HepG2 (cell line): Measurements from ENCODE around the gene MYL1. TPM values are rescaled to one million over a fixed set of nuclear protein-coding genes. Genes with fewer than 3 reads are reported as not detected.

Experiments
- ATAC-seq: fragments of 200-7000 bp; cut with Tn5 transposase; 3 replicates; pipeline ENCODE4 v1.9.1; 2020; ENCODE audit warnings: mild to moderate bottlenecking, moderate library complexity
- Bru-seq: library from RNA; stranded (reverse); fragments of 400-500 nt; gene quantifications from one replicate; lab custom pipeline; 2021; lab: Mats Ljungman, UMichigan
- BruChase-seq, 2 experiments: library from RNA; stranded (reverse); fragments of 400-500 nt; gene quantifications; one replicate each; lab custom pipeline; 2021; lab: Mats Ljungman, UMichigan
- BruUV-seq: library from RNA; stranded (reverse); fragments of 400-500 nt; replicated peaks from 2 replicates; lab custom pipeline; 2021; lab: Mats Ljungman, UMichigan
- CTCF ChIA-PET: fragments of 300-600 bp; formaldehyde crosslinking; extraction: SDS; loops from one replicate; lab custom pipeline; 2021; ENCODE audit warnings: low total read pairs, inconsistent platforms, low intra/inter-chr PET ratio; lab: Yijun Ruan, JAX
- POLR2A ChIA-PET: fragments of 350-600 bp; sonication (Branson Sonifier 250); formaldehyde crosslinking; loops from one replicate; lab custom pipeline; 2020; ENCODE audit warnings: antibody characterized with exemption, inconsistent platforms; lab: Yijun Ruan, JAX
- DNase-seq: peaks from one replicate; pipeline ENCODE4 v3.0.0-alpha.2; 2015; ENCODE audit warnings: low spot score
- FAIRE-seq: peaks from 3 replicates; lab custom pipeline; 2011; peaks lifted over from hg19 to GRCh38; lab: Jason Lieb, UNC
- H2AFZ ChIP-seq: one replicate; pipeline ENCODE4 v1.6.1; 2011; ENCODE audit warnings: low read length, inconsistent platforms
- H3K27ac ChIP-seq: fragments of 300-600 bp; 3 replicates; pipeline ENCODE4 v1.8.0; 2011; ENCODE audit warnings: mixed run types, mild to moderate bottlenecking, mixed read lengths, low read length, inconsistent platforms; ENCODE audit not compliant: insufficient read depth; ENCODE audit errors: extremely low read length
- H3K27me3 ChIP-seq, 2 experiments: fragments of 200-600 bp in 1 of 2; 2 replicates in 1 of 2; 3 replicates in 1 of 2; pipeline versions ENCODE4 v1.6.0 to v1.8.0; 2011; ENCODE audit warnings: low read length in 2 of 2, mild to moderate bottlenecking in 2 of 2, moderate library complexity in 2 of 2, inconsistent platforms in 1 of 2; ENCODE audit not compliant: insufficient read depth in 2 of 2, control insufficient read depth in 1 of 2
- H3K36me3 ChIP-seq, 2 experiments: fragments of 200-600 bp in 1 of 2; replicated peaks in 1 of 2; 2 replicates in 1 of 2; 3 replicates in 1 of 2; pipeline versions ENCODE4 v1.5.1 to v1.8.0; 2011; ENCODE audit warnings: low read length in 2 of 2, inconsistent platforms in 1 of 2; ENCODE audit not compliant: insufficient read depth in 2 of 2, control insufficient read depth in 1 of 2
- H3K4me1 ChIP-seq: 2 replicates; pipeline ENCODE4 v1.5.1; 2012; ENCODE audit warnings: low read length, inconsistent platforms; ENCODE audit not compliant: insufficient read depth
- H3K4me2 ChIP-seq: 2 replicates; pipeline ENCODE4 v1.6.0; 2011; ENCODE audit warnings: low read depth, low read length, inconsistent platforms
- H3K4me3 ChIP-seq, 3 experiments: fragments of 200-600 bp in 1 of 3; sonication (generic), shearing (Covaris generic) in 1 of 3; replicated peaks in 1 of 3; 2 replicates each; pipeline ENCODE4 v1.5.1; 2011 to 2016; ENCODE audit warnings: low read length in 3 of 3, inconsistent platforms in 2 of 3, low read depth in 2 of 3, mild to moderate bottlenecking in 2 of 3, control low read depth in 1 of 3, mixed read lengths in 1 of 3; ENCODE audit not compliant: insufficient read depth in 1 of 3
- H3K79me2 ChIP-seq: one replicate; pipeline ENCODE4 v1.6.1; 2011; ENCODE audit warnings: low read length, inconsistent platforms; ENCODE audit not compliant: insufficient read depth
- H3K9ac ChIP-seq: 2 replicates; pipeline ENCODE4 v1.6.0; 2011; ENCODE audit warnings: mild to moderate bottlenecking, low read depth, low read length, inconsistent platforms; ENCODE audit not compliant: insufficient read depth
- H3K9me3 ChIP-seq: 2 replicates; pipeline ENCODE4 v1.5.1; 2012; ENCODE audit warnings: mild to moderate bottlenecking, low read length
- H4K20me1 ChIP-seq: 2 replicates; pipeline ENCODE4 v1.6.0; 2011; ENCODE audit warnings: inconsistent platforms, mild to moderate bottlenecking, low read length, moderate library complexity; ENCODE audit not compliant: insufficient read depth
- DDIT3 ChIP-seq: sonication (generic); formaldehyde crosslinking; IDR thresholded peaks from 2 replicates; pipeline ENCODE4 v1.4.0; 2020; ENCODE audit warnings: mild to moderate bottlenecking, missing genetic modification reagents
- GRHL1 ChIP-seq: sonication (generic); formaldehyde crosslinking; conservative IDR thresholded peaks from 2 replicates; pipeline ENCODE4 v1.8.0; 2022; ENCODE audit warnings: missing genetic modification reagents
- MAF1 ChIP-seq: sonication (generic); formaldehyde crosslinking; IDR thresholded peaks from 2 replicates; pipeline ENCODE4 v1.5.0; 2020; ENCODE audit warnings: missing genetic modification reagents, borderline replicate concordance
- TEAD3 ChIP-seq: optimal IDR thresholded peaks from 2 replicates; pipeline ENCODE3; 2016; ENCODE audit warnings: borderline replicate concordance
- ZBTB2 ChIP-seq: sonication (generic); formaldehyde crosslinking; IDR thresholded peaks from 2 replicates; pipeline ENCODE4 v1.8.0; 2022; ENCODE audit warnings: low read depth, missing genetic modification reagents
- WGBS: methylation state at CpG from one replicate; pipeline ENCODE4 v1.1.6; 2017; ENCODE audit warnings: low lambda C conversion rate; 5-methylcytosine and 5-hydroxymethylcytosine counted together
- in situ Hi-C: cut with HindIII; loops from 2 replicates; pipeline ENCODE4 v1.10.0; 2017; ENCODE audit warnings: low pct_unique_long_range_greater_than_20kb; ENCODE audit not compliant: extremely low pct_ligation_motif_present
- intact Hi-C: fragments of 100-400 bp; cut with micrococcal nuclease; formaldehyde crosslinking; loops from one replicate; pipeline ENCODE4 v1.10.0; 2022; ENCODE audit not compliant: unreplicated experiment
- long read RNA-seq, 2 experiments: library from RNA in 1 of 2; library from polyadenylated mRNA in 1 of 2; stranded (forward) in 1 of 2; unstranded in 1 of 2; transcript quantifications; one replicate each; pipeline ENCODE4 v2.0.0, GENCODE V29; 2019 to 2022
- polyA minus RNA-seq, 3 experiments: library from RNA; depleted of rRNA, polyadenylated mRNA; stranded (reverse); fragments of >200 nt; gene quantifications; 2 replicates each; pipeline ENCODE4 v1.2.3, GENCODE V29; 2011; ENCODE audit warnings: low replicate concordance in 1 of 3
- polyA plus RNA-seq, 8 experiments: library from polyadenylated mRNA; depleted of rRNA in 3 of 8; stranded (reverse) in 7 of 8; unstranded in 1 of 8; fragments of >200 nt; fragmentation: Illumina TruSeq in 4 of 8; extraction: Trizol in 4 of 8; gene quantifications; 2 replicates each; pipeline versions ENCODE4 v1.2.1 to v1.2.3, GENCODE V29; 2011 to 2016; ENCODE audit warnings: low read depth in 4 of 8, missing spikeins in 1 of 8, mixed read lengths in 1 of 8; ENCODE audit not compliant: insufficient read depth in 1 of 8
- total RNA-seq, 5 experiments: library from RNA; depleted of rRNA; stranded (reverse); fragments of >200 nt; fragmentation: Illumina TruSeq; extraction: Trizol; gene quantifications; 2 replicates each; pipeline ENCODE4 v1.2.3, GENCODE V29; 2016; ENCODE audit warnings: low read depth in 1 of 5

MYL1 gene
- total RNA-seq (2016; rRNA removed; fragmentation: Illumina TruSeq; extraction: Trizol) (not detected in 2 replicates), polyA plus RNA-seq (2011; rRNA removed) (not detected in 2 replicates), polyA minus RNA-seq (2011; rRNA and poly(A)+ RNA removed; ENCODE audit: low replicate concordance) (not detected in 2 replicates), Bru-seq, nascent RNA (not detected), BruChase-seq, experiment 1, labeled RNA remaining after a 6-hour chase (not detected), BruChase-seq, experiment 2, labeled RNA remaining after a 2-hour chase (not detected)
- total RNA-seq (2016; cell fraction: cytosol; rRNA removed; fragmentation: Illumina TruSeq; extraction: Trizol; ENCODE audit: low read depth) = not detected in 2 replicates
- not detected in 2 replicates for total RNA-seq (2016; cell fraction: insoluble cytoplasmic fraction; rRNA removed; fragmentation: Illumina TruSeq; extraction: Trizol)
- total RNA-seq (2016; cell fraction: membrane; rRNA removed; fragmentation: Illumina TruSeq; extraction: Trizol) = not detected in 2 replicates
- not detected in 2 replicates for total RNA-seq (2016; cell fraction: nucleus; rRNA removed; fragmentation: Illumina TruSeq; extraction: Trizol)
- not detected in 2 replicates for polyA plus RNA-seq (2011; cell fraction: cytosol; rRNA removed)
- polyA plus RNA-seq (2011; cell fraction: nucleus; rRNA removed) = not detected in 2 replicates
- polyA plus RNA-seq (2012) = not detected in 2 replicates
- not detected in 2 replicates for polyA plus RNA-seq (2016; cell fraction: cytosol; fragmentation: Illumina TruSeq; extraction: Trizol; ENCODE audit: low read depth)
- polyA plus RNA-seq (2016; cell fraction: insoluble cytoplasmic fraction; fragmentation: Illumina TruSeq; extraction: Trizol; ENCODE audit: low read depth) = not detected in 2 replicates
- polyA plus RNA-seq (2016; cell fraction: membrane; fragmentation: Illumina TruSeq; extraction: Trizol; ENCODE audit: low read depth) = not detected in 2 replicates
- polyA plus RNA-seq (2016; cell fraction: nucleus; fragmentation: Illumina TruSeq; extraction: Trizol; ENCODE audit: insufficient read depth, low read depth) = not detected in 2 replicates
- not detected in 2 replicates for polyA minus RNA-seq (2011; cell fraction: cytosol; rRNA and poly(A)+ RNA removed)
- polyA minus RNA-seq (2011; cell fraction: nucleus; rRNA and poly(A)+ RNA removed) = not detected in 2 replicates
- long read RNA-seq, experiment 1 = 0 reads
- long read RNA-seq, experiment 2 = 0 reads

GRCh38 chr2:210315015-210315788 lies at the start of gene MYL1:
Gene MYL1, minus strand, starts transcription at chr2:210315174. Its CDS starts 132 bp downstream, at chr2:210315042.
- Histone ChIP-seq H3K27ac (no peak within 1 kb of the TSS), H3K9ac (no peak within 1 kb of the TSS), H3K9me3 (no peaks in the 10 kb centered on the region), H3K4me2 (no peak within 1 kb of the TSS), H3K36me3 (no peaks in the 10 kb centered on the region), H3K4me1 (no peaks in the 10 kb centered on the region), H3K79me2 (no peaks in the 10 kb centered on the region), H3K27me3 (no peaks in the 10 kb centered on the region), H4K20me1 (no peaks in the 10 kb centered on the region), H3K4me3 (no peak within 1 kb of the TSS), H2AFZ (no peak within 1 kb of the TSS)
- ChIA-PET POLR2A (no interaction called here), CTCF (no interaction called here)
- no TSS peak for BruUV-seq
- in situ Hi-C loops = no loop called here
- intact Hi-C loops = no loop called here
- 3% methylated on average over 5 of the region's 5 CpGs for WGBS
- ATAC-seq (no peak), FAIRE-seq (no peak), DNase-seq (no peak)
- TF ChIP-seq TEAD3 (CRISPR knock-in tag) = no peak
- no peak for TF ChIP-seq MAF1 (CRISPR knock-in tag)
- TF ChIP-seq DDIT3 (CRISPR knock-in tag) = no peak
- TF ChIP-seq ZBTB2 (CRISPR knock-in tag) = no peak
- TF ChIP-seq GRHL1 = no peak
